HG03064 (cell line): ENCODE results near the gene BRINP3.
"Not testable (repeated sequence)": the region's sequence is repeated elsewhere in the genome, so short reads cannot be mapped to it uniquely, and the experiment has no call there.

ENCODE experiments used
- ATAC-seq: cut with Tn5 transposase; IDR thresholded peaks from one replicate; pipeline ENCODE4 v1.9.1; 2021; ENCODE audit warnings: low read depth; ENCODE audit not compliant: unreplicated experiment

BRINP3 gene

DNA sequence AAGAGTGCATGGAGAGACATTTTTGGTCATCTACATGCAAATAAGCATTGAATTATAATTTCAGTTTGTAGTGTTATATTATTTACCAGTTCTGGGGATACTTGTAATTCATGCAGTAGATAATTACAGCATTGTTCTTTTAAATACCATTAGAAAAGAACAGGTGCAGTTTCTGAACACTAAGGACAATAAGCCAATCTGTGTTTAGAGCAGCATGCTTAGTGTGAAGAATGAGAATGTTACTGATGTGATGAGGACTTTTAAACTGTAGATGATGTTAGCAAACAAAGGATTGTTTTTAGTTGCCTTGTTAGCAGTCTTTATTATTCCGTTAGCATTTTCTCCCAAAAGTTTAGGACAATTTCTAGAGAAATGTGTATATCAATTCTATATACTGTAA lies 348.3 kb downstream of the BRINP3 start:
- no peak for ATAC-seq

DNA sequence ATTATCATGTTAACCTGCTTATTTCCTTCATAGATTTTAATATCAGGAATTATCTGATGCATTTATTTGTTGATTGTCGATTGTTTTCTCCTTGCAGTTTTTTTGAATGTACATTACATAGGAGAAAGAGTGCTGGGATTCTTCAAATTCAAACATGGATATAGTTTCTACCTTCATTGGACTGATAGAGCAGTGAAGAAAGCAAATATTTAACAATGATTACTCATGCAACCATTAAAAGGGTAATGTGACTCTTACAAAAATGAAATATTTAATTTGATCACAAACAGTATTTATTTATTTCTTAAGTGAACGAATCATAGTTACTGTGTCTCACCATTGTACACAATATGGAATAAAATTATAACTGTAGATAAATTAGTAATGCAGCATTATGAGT lies 350.9 kb downstream of the BRINP3 start:
- ATAC-seq: no peak

- ATAC-seq: no peak
These were observed 353.6 kb downstream of the BRINP3 start for GRCh38 chr1:190124068-190124467.

- ATAC-seq: not testable (repeated sequence)
These were observed 357.1 kb downstream of the BRINP3 start for GRCh38 chr1:190120564-190120963.

DNA sequence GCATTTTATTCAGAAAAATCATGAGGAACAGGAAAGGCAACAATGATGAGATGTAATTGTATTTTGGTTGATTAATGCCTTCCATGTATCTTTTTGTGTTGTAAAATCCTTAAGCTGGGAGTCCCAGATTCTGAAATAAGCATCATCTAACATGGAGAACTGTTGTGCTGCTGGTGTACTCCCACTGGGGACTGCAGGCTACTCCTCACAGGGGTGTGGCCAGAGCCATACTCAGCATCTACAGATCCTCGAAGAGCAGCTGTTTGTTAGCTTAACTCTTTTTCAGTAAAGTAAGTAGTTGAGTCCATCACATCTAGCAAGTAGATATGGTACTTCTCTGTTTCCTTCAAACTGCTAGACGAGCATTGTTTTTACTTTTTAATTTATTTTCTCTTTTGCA lies 358.0 kb downstream of the BRINP3 start:
- no peak for ATAC-seq

DNA sequence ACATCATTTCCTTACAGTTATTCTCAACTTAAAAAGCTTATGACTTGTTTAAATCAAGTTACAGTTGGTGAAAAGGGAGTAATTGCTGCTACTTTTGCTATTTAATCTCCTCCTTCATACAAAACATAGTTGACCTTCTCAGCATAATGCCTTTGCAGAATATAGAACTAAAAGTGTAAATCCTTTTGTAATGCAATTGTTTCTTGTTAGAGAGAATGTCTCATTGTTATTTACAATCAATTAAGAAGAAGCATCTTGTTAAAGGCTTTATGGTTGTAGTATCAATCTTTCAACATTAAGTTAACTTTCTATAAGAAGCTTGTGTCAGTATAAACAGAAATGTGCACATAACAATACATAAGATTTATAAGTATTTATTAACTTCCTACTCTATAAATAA lies 360.7 kb downstream of the BRINP3 start:
- no peak for ATAC-seq

DNA sequence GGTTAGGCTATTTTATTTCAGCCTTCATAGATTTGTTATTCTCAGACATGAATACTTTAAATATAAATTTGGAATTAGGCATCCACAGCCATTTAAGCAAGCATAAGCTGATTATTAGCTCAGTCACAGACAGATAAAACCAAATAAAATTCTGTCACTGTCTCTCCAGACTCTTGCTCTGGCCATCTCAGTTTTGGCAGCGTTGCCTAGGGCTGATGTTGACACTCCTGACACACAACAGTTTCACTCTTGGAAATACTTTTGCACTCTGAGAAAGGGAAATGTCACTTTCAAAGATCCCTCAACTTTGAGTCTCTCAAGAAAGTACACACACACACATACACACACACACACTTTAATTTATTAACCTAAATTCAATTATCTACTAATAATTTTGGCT lies 372.7 kb downstream of the BRINP3 start:
- no peak for ATAC-seq

- no peak for ATAC-seq
These were observed 374.8 kb downstream of the BRINP3 start for GRCh38 chr1:190102757-190103326.

GRCh38 chr1:190101756-190102155 lies 375.9 kb downstream of the BRINP3 start:
- ATAC-seq: no peak

GRCh38 chr1:190098756-190099155 lies 378.9 kb downstream of the BRINP3 start:
- ATAC-seq: no peak

DNA sequence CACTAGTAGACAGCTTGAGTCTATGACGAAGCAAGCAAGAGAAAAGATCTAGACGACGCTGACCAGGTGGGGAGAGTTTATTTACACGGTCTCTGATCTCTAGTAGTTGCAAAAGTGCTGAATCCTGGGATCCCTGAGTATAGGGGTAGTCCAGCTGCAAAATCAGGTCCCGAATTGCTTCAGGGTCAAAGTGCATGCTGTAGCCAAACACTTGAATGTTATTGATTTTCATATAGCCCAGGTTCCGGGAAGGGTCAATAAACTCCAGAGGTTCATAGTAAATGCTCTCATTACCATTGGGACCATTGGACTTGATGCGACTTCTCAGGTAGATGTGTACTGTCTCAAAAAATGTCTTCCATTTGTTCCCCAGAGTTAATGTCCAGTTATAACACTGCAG lies 379.6 kb downstream of the BRINP3 start:
- no peak for ATAC-seq

GRCh38 chr1:190095596-190095995 lies 382.1 kb downstream of the BRINP3 start:
- ATAC-seq: no peak

GRCh38 chr1:190084552-190084951 lies 393.1 kb downstream of the BRINP3 start:
- ATAC-seq: no peak

DNA sequence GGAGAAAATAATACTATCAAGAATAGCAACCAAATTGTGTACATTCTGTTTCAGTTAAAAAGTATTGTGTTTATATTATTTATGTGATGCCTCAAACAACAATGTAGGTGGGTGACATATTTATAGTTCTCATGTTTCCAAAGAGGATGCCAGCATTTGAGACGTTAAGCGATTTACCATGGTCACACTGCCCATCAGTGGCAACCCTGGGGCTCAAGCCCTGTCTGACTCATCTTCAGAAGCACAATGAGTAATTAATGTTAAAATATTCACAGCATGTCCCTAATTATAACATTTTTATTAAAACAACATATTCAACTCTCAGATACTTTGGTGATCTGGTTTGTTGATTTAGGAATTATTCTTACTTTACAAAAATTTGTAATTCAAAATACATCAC lies 409.4 kb downstream of the BRINP3 start:
- ATAC-seq: no peak

DNA sequence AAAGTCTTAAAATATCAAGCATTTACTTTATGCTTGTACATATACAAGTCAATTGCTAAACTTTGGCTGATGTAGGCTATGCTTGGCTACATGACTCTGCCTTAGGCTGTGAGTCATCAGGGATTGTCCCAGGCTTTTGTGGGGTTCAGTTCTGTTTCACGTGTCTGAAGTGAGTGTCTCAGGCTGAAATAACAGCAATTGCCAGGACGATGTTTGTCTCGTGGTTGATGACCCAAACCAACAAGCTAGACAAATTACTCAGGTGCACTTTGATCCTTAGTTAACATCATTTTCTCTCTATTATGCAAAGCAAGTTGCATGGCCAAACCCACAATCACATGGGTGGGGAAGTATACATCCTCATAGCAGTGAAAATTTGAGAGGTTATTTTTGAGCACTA lies 410.1 kb downstream of the BRINP3 start:
- no peak for ATAC-seq

DNA sequence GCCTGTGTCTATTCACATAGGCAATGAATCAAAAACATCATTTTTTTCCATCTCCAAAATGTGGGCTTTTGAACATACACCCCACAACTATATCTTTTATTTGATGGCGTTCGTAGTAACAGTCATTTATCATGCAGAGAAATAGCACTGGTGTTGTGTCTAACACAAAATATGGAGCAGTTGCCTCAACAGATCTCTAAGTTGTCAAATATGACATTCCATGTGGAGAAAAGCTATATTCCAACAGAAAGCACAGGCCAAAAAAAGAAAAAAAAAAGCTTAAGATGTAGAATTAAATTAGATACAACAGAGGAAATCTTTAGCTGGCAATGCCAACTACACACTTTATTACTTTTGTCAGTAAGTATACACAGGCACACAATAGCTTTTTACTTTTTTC lies 411.7 kb downstream of the BRINP3 start:
- no peak for ATAC-seq

GRCh38 chr1:190049314-190049713 lies 428.4 kb downstream of the BRINP3 start:
- no peak for ATAC-seq
